ENCODE results near the gene BORA.
"Not testable (repeated sequence)": the region's sequence is repeated elsewhere in the genome, so short reads cannot be mapped to it uniquely, and the experiment has no call there.

The BORA gene

DNA sequence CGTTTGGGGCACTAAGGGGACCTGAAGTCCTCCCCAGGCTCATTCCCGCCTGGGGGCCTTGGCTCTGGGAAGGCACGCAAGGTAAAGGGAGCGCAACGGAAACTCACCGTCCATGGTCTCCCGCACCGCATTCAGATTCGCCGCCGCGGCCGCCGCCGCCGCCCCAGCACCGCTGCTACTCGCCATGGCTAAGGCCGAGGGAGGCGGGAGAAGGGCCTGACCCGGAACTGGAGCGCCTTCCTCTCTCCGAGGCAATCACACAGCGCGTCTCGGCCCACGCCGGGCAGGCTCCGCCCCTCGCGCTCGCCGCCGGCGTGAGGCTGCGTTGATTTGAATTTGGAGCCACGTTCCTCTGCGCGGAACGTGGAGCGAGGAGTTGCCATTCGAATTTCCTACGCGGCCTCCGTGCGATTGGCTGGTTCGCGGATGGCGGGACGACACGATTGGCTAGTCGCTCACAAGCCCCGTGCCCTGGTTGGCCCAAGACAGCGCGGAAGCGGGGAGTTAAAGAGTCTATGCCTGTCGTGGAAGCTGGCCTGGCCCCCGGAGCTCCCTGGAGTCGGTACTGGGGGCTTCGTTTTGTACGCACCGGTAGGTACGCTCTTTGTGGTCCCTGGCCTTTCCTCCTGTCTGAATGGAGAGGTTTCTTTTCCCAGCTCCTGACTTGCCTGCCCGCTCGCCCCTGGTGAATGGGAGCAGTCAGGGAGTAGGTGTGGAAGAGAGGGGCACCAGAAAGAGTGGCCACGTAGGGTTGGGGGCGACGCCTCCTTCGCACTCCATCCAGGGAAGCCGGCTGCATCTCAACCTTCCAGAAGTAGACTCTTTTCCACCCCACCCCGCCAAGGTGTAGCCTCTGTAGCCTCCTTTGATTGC is at the start of gene BORA, which contains the start of gene MZT1:
Gene BORA, plus strand, starts transcription at position 507 of the 873 bp plus-strand sequence. CDS start 1,018 bp downstream, outside the sequence.
Gene MZT1, minus strand, starts transcription at position 213 of the 873 bp plus-strand sequence. Its CDS starts 27 bp downstream, at position 186.
- peak; percentile 96 for DNase-seq

DNA sequence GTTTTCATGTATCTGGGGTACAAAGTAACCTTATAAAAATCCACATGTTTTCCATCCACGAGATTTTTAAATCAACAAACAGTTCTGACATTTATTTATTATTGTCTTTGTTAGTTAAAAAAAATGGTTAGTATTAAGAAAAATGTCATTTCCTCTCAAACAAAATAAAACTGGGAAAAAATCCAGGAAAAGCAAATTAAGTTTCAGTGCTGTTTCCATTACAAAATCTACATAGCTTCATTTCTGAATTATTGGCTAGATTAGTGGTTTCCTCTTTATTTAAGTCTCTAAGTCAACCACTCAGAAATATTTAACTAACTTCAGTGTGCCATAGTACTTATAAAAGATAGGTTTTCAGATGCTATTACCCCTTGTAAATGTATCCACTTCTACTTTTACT is 49.4 kb upstream of the BORA start:
- no peak for DNase-seq

DNA sequence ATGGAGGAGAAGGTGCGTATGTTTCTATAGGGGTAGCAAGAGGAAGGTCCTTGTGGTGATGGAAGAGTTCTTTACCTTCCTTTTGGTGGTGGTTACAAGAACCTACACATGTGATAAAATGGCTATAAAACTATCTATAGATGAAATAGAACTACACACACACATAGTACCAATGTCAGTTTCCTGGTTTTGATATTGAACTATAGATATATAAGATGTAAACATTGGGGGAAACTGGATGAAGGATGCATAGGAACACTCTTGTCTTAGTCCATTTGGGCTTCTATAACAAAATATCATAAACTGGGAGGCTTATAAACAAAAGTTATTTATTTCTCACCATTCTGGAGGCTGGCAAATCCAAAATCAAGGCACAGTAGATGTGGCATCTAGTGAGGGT is 47.4 kb upstream of the BORA start:
- DNase-seq = no peak

DNA sequence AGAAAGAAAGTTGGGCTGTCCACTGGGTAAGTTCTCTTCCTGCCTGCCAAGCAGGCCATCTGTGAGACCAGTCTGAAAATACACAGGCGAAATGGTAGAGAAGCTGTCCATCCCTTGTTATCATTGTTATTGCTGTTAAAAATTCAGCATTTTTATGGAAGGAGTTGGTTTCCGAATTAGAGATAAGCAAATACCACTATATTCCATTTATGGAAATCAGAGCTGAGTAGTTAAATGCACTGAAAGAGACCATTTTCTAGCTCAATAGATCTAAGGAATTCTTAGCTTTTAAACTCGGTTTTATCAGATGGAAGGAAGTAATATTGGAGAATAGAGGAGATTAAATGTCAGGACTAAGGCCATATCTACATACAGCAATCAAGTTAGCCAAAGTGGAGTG is 41.0 kb upstream of the BORA start:
- no peak for DNase-seq

DNA sequence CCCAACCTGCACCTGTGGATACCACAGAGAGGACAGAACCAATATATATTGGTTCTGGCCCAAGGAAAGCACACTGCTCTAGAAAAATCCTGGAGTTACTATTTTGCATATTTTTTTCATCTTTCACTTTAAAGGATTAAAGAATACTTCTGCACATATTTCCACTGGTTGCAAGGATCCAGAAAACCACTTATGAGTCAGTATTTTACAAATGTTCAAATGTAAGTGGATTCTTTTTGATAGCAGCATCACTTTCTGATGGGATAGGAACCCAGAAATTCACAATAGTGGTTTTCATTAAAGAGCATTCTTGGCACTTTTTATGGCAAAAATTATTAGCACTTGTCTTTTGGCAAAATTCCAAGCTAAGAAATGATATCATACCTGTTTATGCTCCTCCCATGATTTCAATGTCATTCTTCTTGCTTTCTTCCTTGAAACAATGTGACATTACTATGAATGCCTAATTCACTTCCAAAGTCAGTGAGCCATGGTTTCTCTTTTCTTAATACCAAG is 38.5 kb upstream of the BORA start:
- DNase-seq = no peak

DNA sequence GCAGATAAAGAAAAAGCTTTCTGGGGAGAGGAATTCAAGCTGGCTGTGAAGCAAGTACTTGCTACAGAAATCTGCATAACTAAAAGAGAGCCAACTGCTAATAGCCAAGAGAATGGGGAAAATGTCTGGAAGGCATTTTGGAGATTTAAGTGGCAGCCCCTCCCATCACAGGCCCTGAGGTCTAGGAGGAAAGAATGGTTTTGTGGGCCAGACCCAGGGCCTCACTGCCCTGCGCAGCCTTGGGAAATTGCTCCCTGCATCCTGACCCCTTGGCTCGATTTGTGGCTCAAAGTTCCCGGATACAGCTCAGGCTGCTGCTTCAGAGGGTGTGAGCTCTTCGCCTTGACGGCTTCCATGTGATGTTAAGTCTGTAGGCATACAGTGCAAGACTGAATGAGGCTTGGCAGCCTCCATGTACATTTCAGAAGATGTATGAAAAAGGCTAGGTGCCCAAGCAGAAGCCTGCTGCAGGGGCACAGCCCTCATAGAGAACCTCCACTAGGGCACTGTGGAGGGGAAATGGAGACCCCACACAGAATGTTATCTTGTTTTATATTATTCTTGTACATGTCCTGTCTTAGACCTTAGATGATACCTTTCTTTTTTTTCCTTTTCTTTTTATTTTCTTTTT is 34.7 kb upstream of the BORA start:
- no peak for DNase-seq

DNA sequence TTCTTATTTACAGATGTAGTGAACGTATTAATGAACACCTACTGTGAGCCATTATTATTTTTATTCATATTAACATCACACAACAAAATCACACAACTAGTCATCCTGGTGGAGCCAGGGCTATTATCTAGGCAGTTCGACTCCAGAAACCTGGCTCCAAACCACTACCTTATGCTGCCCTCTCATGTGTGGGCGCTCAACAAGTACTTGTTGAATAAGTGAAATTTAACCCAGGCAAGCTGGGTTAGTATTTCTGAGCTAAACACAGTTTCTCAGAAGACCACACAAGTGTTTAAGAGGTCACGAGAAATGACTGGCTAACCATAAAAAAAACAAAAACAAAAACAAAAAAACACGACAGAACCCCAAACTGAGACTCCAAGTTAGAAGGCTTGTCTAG is 33.9 kb upstream of the BORA start:
- no peak for DNase-seq

DNA sequence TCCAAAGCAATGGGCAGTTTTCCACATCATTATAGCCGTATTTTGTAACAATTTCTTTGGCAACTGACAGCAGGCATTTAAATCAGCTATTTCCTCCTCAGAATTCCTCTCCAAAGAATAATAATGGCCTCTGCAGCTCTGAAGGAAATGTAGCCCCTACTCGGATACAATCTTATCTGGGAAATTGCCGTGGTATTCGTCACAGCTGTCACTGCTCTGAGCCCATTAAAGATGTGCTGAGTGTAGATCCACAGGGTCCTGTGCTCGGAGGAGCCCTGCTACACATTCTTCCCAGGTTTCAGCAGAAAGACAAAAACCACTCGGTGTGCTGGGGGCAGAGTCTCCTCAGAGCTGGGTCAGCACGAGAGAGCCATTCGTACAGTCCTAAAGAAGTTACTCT is 33.4 kb upstream of the BORA start:
- no peak for DNase-seq

DNA sequence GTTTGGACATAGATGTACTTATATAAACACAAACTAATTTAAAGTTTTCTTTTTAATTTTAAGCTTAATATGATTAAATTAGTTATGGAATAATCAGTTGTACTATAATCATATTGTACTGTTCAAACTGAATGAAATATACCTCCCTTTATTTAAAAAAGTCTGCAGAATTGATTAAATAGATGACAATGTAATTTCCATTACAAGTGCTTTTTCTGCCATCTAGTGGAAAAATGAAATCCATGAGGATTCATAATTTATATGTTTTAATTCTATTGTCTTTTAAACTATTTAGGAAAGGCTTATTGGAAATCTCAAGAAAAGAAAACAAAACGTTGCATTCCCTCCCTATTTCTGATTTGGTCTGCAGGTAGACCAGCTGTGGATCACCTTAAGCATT is 31.1 kb upstream of the BORA start:
- no peak for DNase-seq

DNA sequence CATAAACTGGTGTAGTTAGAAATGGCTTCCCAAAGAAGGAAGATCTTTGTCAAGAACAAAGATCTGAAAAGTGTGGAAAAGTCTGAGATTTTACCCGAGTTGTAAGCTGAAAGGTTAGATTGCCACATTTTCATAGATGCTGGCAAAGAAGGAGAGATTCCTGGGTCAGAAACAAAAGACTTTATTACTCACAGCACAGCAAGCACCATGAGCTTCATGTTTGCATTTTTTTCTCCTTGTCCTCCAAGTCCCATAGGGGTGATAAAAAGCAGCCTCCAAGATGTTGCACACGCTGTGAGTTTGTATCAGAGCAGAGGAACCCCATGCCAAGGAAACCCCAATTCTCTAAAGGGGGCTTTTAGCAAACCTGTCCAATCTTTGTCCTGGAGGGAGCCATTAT is 29.6 kb upstream of the BORA start:
- DNase-seq = no peak

DNA sequence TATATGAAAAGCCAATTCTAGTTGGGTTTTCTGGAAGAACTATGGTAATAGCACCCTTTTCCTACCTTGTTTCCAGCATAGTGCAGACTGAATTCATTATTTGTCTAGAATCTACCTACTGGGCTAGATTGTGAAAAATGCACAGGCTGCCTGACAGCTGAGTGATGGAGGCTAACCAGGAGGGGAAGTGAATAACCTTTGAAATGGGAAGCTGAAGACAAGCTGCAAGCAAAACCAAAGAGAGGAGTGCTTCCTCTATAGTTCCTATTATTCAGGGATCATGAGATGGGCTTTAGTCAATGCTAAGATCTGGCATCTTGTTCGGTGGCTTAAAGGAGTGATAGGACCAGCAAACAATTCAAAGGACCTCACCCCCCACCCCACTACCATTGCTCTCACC is 27.2 kb upstream of the BORA start:
- no peak for DNase-seq

DNA sequence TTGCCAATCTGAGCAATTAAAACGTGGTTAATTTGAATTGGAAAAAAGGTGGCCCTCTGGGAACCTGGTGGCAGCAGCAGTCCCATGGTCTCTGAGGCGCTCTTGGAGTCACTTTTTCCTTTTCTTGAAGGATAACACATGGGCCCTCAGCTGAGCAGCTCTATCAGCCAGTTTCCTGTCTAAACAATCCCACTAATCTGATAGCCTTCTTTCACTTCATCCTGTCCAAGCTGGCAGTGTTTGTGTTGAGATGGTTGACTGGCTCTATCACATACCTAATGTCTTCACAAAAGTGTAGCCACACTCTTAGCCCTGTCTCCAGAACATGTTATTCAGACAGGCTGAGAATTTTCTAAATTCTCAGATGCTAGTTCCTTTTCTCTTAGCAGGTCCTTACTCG is 10.9 kb upstream of the BORA start:
- no peak for DNase-seq

DNA sequence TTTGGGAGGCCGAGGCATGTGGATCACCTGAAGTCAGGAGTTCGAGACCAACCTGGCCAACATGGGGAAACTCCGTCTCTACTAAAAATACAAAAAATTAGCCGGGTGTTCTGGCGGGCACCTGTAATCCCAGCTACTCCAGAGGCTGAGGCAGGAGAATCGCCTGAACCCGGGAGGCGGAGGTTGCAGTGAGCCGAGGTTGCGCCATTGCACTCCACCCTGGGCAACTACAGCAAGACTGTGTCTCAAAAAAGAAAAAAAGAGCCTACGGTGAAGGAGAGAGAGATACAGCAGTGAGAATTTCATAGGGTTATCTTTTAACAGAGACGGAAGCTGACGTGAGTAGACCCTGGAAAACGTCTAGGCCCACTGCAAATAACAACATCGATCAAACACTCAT is 1.5 kb upstream of the BORA start:
- DNase-seq = not testable (repeated sequence)

DNA sequence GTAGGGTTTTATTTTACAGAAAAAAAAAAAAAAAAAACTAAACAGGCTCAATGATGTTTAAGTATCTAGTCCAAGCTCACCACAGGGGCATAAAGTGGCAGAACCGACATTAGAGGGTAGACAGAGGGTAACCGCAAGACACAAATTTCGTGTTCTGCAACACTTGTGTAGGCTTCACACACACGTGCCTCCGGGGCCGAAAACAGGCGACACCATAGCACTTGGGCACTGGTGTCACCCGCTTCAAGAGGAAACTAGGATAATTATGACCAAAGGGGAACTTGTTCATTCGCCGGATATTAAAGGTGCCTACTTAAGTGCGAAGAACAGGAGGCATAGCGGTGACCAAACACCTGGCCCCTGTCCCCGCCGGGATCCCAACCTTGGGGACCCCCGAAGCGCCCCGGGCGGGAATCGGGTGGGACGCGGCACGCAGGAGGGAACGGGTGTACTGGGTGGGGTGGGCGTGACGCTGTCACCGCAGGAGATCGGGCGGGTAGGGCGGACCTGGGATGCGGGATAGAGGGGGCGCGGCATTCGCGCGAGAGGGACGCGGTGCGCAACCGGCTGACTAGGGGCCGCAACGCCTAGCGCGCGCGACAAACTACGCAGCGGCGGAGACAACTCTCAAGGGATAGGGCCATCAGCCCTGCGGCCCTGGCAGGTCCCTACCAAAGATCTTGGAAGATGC is 852 bp upstream of the BORA start:
- DNase-seq = no peak

DNA sequence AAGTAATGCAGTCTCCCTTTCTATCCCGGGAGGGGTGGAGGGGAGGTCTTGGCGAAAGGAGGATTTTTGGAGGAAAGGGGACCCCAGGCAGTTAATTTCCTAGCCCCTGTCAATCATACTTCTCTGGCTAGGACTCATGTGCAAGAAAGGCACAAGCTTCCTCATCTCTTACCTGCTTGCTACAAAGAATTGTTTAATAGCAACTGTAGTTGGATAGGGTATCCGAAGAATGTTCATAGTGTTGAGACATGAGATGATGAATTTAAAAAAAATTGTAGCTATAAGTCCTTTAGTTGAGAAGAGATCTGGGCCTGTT is 525 bp downstream of the BORA start:
- no peak for DNase-seq

DNA sequence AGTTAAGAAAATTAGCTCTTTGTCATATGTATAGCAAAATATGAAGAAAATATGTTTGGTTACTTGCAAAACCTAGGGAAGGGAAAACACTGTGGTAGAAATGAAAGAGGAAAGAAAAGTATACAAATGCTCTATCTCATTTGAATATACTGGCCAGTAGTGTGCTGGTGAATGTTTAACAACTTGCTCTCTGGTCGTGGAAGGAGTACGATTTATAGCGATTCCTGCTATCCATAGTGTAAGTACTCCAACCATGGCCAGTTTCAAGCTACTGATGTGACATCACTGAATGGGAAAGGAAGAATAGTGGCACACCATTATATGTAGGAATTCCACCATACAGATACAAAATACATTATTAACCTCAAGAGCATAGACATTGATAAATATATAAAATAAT is 9.3 kb downstream of the BORA start:
- DNase-seq = no peak

DNA sequence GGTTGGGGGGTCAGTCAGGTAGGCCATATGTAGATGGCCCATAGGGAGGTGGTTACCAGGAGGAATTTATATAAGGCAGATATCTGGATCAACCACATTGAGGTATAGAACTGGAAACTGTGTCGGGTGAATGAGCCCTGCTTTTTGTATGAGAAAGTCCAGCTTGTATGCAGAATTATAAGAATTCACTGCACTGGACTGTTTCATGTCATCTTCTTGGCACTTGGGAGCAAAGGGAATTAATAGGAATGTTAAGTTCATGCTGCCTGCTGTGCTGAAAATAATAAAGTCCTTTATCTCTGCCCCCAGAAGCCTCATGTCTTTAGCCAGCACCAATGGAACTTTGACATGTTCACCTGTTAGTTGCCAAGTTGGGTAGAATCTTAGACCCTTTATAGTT is 12.3 kb downstream of the BORA start:
- DNase-seq = no peak

DNA sequence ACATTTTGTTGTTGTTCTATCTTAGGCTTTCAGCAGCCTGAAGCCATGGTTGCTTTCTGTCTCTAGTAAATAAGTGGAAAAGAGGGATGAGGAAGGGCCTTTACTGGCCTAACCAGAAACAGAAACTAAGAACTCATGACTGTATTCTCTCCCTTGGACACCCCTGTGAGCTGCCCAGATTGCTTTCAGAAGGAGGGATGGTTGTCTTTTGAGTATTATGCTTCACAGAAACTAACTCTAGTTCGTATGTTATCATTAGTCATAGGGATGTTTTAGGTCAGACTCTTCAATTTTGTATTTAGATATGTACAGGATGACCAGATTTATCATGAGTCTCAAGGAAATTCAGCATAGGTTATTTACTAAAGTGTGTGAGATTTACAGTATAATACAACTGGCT is 17.5 kb downstream of the BORA start:
- DNase-seq = no peak

DNA sequence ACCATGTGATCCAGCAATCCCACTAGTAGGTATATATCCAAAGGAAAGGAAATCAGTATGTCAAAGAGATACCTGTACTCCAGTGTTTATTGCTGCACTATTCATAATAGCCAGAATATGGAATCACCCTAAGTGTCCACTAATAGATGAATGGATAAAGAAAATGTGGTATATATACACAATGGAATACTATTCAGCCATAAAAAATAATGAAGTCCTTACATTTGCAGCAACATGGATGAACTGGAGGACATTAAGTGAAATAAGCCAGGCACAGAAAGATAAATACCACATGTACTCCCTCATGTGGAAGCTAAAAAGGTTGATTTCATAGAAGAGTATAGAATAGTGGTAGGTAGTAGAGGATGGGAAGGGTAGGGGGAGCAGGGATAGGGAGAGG is 23.5 kb downstream of the BORA start:
- no peak for DNase-seq

DNA sequence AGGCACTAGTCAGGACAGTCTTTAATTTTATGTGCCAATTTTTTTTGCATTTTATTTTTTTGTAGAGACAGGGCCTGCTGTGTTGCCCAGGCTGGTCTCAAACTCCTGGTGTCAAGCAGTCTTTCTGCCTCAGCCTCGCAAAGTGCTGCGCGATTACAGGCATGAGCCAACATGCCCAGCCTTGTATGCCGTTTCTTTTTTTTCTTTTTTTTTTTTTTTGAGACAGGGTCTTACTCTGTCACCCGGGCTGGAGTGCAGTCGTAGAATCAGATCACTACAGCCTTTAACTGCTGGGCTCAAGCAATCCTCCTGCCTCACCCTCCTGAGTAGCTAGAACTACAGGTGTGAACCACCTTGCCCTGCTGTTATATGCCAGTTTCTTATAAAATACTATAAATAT is 26.4 kb downstream of the BORA start:
- DNase-seq = no peak

DNA sequence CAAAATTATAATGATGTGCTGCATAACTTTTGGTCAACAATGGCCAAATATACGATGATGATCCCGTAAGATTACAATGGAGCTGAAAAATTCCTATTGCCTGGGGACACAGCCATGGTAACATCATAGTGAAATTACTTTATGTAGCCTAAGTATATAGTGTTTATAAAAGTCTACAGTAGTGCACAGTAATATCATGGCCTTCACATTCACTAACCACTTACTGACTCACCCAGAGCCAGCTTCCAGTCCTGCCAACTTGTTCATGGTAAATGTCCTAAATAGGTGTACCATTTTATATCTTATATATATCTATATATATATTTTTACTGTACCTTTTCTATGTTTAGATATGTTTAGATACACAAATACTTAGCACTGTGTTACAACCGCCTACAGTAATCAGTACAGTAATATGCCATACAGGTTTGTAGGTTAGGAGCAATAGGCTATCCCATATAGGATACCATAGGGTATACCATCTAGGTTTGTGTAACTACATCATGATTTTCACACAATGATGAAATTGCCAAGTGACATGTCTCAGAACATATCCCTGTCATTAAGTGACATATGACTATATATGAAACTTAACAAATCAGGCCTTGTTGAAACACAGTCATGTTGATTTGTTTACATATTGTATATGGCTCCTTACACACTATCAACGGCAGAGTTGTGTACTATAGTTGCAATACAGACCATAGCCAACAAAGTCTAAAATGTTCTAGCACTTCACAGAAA is 30.2 kb downstream of the BORA start:
- no peak for DNase-seq

DNA sequence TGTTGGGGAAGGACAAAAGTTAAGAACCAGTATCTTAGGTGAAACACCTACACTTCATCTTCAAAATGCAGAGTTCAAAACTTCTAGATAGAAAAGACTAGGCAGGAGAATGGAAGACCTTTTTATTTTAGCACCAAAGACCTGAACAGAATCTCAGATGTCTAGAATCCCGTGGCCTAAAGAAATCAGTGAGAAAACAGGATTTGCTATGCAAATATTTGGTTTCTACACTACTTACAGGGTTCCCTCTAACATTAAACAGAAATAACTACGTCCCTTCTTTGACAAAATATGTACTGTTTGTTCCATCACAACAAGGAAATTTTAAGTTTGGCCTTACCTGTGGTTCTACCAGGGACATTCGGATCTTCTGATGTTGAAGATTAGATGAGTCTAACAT is 32.5 kb downstream of the BORA start:
- DNase-seq = no peak

DNA sequence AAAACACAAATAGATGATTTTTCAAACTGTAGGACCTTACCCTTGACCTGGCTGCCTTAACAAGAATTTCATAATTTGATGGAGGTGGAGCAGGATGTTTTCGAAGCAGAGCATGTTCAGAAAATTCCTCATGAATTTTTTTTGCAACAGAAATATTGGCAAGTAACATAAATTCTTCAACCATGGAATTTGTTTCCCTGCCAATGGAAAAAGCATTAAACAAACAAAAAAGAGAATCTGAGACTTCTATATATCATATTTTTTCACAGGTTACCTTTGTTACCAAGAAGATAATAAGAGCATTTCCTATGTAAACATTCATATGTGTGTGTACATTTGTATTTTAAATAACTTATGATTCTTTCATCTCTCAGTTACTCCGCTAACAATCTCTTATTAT is 35.7 kb downstream of the BORA start:
- DNase-seq = no peak
